ENCODE data around the gene CDNF.

CDNF gene

GRCh38 chr10:14815681-14816080, 22.2 kb downstream of the CDNF start:
- in situ Hi-C loops (cut with HindIII; ENCODE audit: low sequenced_read_pairs): no loop called here
- H3K4me3 ChIP-seq (ENCODE audit: low read depth, low read length): no peak overlapping the region
- TF ChIP-seq, protein P1, sequence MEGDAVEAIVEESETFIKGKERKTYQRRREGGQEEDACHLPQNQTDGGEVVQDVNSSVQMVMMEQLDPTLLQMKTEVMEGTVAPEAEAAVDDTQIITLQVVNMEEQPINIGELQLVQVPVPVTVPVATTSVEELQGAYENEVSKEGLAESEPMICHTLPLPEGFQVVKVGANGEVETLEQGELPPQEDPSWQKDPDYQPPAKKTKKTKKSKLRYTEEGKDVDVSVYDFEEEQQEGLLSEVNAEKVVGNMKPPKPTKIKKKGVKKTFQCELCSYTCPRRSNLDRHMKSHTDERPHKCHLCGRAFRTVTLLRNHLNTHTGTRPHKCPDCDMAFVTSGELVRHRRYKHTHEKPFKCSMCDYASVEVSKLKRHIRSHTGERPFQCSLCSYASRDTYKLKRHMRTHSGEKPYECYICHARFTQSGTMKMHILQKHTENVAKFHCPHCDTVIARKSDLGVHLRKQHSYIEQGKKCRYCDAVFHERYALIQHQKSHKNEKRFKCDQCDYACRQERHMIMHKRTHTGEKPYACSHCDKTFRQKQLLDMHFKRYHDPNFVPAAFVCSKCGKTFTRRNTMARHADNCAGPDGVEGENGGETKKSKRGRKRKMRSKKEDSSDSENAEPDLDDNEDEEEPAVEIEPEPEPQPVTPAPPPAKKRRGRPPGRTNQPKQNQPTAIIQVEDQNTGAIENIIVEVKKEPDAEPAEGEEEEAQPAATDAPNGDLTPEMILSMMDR (IDR thresholded peaks at IDR 0.05; ENCODE audit: low read depth, low read length, missing control alignments): no peak
- no peak for DNase-seq (ENCODE audit: low read depth)

- DNase-seq (ENCODE audit: low read depth): no peak
- TF ChIP-seq, protein P1 (IDR thresholded peaks at IDR 0.05; ENCODE audit: low read depth, low read length, missing control alignments): no peak
- in situ Hi-C loops (cut with HindIII; ENCODE audit: low sequenced_read_pairs): no loop called here
- no peak overlapping the region for H3K4me3 ChIP-seq (ENCODE audit: low read depth, low read length)
Observed at GRCh38 chr10:14812271-14812670, 25.6 kb downstream of the CDNF start.

DNA sequence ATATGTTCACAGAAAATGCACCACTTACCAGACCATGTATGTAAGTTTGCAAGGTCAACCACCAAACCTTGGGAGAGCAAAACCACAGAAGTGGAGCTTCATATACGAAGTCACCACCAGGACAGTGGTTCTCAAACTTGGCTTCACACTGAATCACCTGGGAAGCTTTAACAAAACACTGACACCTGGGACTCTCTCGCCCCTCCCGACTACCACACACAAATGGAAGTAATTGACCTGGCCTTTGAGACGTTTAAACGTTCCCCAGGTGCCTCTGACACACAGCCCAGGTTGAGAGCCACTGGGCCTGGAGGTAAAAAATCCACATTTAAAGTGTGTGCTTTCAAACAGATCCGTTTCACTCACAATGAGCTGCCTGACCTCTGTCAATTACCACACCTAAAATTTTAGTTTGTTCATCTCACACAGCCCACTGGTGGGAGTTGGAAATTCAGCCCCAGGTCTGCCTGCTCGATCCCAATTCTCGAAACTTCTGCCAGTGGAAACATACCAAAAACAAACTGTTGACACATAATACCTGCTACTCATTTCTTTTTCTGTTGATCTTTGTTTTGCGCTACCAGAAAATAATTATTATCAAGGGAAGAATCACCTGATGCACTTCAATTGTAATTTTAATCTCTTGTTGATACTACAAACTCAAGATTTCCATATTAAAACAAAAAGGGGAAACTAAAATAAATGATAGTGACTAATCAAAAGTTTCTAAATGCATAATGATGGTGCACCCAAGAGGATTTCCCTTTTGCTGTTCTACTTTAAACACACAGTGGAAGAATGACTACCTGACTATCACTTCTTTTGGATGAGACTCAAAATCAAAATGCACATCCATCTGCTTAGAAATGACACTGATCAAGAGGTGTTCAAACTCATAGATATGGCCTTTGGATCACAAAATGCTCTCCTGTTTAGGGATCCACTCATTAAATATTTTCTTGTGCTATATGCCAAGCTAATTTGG, 26.6 kb downstream of the CDNF start:
- DNase-seq (ENCODE audit: low read depth): no peak
- no peak overlapping the region for H3K4me3 ChIP-seq (ENCODE audit: low read depth, low read length)
- TF ChIP-seq, protein P1 (IDR thresholded peaks at IDR 0.05; ENCODE audit: low read depth, low read length, missing control alignments): no peak
- in situ Hi-C loops (cut with HindIII; ENCODE audit: low sequenced_read_pairs): no loop called here

GRCh38 chr10:14806318-14806717, 31.5 kb downstream of the CDNF start:
- H3K4me3 ChIP-seq (ENCODE audit: low read depth, low read length): no peak overlapping the region
- in situ Hi-C loops (cut with HindIII; ENCODE audit: low sequenced_read_pairs): no loop called here
- DNase-seq (ENCODE audit: low read depth): no peak
- TF ChIP-seq, protein P1 (IDR thresholded peaks at IDR 0.05; ENCODE audit: low read depth, low read length, missing control alignments): no peak

GRCh38 chr10:14803827-14804226, 34.0 kb downstream of the CDNF start:
- no peak for DNase-seq (ENCODE audit: low read depth)
- in situ Hi-C loops (cut with HindIII; ENCODE audit: low sequenced_read_pairs): no loop called here
- H3K4me3 ChIP-seq (ENCODE audit: low read depth, low read length): no peak overlapping the region
- TF ChIP-seq, protein P1 (IDR thresholded peaks at IDR 0.05; ENCODE audit: low read depth, low read length, missing control alignments): no peak

DNA sequence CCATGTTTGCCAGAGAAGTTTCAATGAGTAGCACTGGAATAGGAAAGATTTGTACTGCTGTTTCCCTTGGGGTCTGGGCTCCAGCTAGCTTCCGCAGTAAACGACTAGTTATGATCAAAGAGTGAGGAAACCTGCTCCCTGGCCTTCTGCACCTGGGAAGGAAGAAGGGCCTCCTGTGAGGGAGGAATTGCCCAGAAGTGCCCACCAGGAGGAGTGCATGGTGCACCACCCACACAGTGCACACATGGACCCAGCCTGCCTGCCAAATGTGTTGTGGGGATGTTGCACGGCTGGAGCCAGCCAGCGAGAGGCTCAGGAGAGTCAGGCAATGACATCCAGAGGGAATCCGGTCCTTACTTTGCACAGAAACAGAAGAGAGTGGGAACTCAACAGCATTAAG, 36.1 kb downstream of the CDNF start:
- TF ChIP-seq, protein P1 (IDR thresholded peaks at IDR 0.05; ENCODE audit: low read depth, low read length, missing control alignments): no peak
- no peak overlapping the region for H3K4me3 ChIP-seq (ENCODE audit: low read depth, low read length)
- in situ Hi-C loops (cut with HindIII; ENCODE audit: low sequenced_read_pairs): no loop called here
- DNase-seq (ENCODE audit: low read depth): no peak
